Measurements from ENCODE around the gene ANKRD37. TPM values are rescaled to one million over a fixed set of nuclear protein-coding genes. Genes with fewer than 3 reads are reported as not detected.

ANKRD37 gene
- polyA plus RNA-seq, 3 donors = 12.3 to 15.4 (median 14.1) TPM

DNA sequence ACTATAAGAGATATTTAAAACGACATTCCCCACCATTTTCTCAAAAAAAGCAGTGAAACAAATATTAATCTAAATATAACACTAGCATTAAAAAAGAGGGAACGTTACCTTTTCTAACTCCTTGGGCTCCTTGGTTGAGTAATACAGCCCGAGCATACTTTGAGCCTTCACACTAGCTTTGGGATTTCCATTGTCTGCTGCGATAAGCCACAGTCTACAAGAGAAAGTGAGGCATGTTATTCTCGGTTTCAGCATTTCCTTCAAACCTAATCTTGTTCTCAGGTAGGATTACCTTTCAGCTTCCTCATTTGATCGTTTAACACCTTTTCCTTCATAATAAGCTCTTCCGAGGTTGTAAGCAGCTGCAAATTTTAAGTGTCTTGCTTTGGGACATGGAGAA is 22.6 kb upstream of the ANKRD37 start:
- DNase-seq = no peak

GRCh38 chr4:185374573-185374972 is 22.1 kb upstream of the ANKRD37 start:
- no peak for DNase-seq

DNA sequence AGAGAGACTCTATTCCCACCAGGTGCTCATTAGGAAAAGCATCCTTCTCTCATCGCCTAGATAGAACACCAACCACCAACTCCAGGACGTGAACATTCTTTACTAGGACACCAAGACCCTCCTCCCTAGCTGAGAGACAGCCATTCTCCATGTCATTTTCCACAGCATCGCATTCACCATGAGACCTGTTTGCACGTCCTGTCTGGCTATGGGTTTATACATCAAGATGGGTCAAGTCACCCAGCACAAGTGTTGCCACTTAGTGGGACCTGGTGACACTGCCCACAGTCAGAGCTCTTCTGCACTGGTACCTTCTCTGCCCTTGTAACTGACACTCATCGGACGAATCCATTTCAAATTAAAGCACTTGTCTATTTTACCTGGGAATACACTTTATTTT is 18.4 kb upstream of the ANKRD37 start:
- no peak for DNase-seq

GRCh38 chr4:185379326-185380295 is 17.0 kb upstream of the ANKRD37 start:
- DNase-seq = no peak

DNA sequence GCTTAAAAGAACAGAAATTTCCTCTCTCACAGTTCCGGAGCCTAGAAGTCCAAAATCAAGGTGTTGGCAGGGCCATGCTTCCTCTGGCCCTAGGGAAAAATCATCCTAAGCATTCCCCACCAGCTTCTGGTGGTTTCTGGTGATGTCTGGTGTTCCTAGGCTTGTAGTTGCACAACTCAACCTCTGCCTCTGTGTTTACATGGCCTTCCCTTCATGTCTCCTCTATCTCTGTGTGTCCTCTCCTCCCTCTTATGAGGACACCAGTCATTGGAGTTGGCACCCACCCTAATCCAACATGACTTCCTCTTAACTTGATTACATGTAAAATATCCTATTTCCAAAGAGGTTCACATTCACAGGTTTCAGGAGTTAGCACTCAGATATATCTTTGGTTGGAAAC is 16.3 kb upstream of the ANKRD37 start:
- DNase-seq = no peak

GRCh38 chr4:185381288-185382196 is 15.1 kb upstream of the ANKRD37 start:
- no peak for DNase-seq

DNA sequence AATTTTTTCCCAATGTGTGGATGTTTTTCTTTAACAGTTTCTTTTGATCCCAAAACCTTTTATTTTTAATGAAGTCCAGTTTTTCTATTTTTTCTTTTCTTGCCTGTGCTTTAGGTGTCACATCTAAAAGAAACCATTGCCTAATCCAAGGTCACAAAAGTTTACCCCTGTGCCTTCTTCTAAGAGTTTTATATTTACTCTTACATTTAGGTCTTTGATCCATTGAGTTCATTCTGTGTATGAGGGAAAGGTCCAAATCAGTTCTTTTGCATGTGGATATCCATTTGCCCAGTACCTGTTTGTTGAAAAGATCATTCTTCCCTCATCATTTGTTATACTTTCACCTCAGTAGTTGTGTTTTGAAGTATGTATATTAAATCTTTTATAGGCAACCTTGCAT is 13.9 kb upstream of the ANKRD37 start:
- DNase-seq = no peak

- no peak for DNase-seq
These were observed 13.2 kb upstream of the ANKRD37 start for GRCh38 chr4:185383451-185383850.

DNA sequence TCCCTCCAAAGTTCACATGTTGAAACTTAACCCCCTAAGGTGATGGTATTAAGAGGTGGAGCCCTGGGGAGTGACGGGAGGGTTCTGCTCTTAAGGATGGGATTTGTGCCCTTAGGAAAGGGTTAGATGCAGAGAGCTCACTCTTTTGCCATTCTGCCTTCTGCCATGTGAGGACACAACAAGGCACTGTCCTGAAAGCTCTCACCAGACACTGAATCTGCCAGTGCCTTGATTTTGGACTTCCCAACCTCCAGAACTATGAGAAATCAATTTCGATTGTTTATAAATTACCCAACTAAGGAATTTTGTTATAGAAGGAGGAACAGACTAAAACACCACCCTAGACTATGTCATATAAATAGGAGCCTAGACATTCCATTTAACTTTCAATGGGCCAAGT is 12.6 kb upstream of the ANKRD37 start:
- no peak for DNase-seq

- DNase-seq = no peak
These were observed 11.7 kb upstream of the ANKRD37 start for GRCh38 chr4:185384930-185385331.

- no peak for DNase-seq
These were observed 8.7 kb upstream of the ANKRD37 start for GRCh38 chr4:185387957-185388356.

DNA sequence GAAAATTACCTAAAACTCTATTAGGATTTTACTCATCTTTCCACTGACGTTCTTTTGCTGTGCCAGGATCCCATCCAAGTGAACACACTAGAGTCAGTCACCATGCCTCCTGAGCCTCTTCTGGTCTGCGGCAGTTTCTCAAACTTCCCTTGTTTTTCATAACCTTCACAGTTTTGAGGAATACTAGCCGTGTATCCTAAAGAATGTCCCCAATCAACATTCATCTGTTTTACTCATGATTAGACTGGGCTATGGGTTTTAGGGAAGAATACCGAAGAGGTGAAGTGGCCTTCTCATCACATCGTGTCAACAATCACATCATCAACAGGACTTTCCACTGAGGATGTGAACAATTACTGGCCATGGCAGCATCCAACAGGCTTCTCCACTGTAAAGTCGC is 5.7 kb upstream of the ANKRD37 start:
- no peak for DNase-seq

DNA sequence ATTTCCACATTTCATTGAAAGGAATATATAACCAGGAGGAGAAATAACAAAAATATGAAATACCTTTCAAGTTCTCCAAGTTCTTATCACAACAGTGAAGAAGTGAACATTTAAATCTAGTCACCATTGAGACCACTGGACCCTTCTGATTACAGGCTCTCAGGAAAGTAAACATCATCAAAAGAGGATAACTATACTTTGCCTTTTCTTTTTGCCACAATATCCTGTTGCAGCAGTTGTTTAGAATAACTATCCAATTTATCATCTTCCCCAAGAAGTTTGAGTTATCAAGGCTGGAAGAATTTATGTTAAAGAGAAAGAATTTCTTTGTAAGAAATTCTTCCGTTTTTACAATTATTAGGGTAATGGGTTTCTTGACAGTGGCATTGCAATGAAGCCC is 4.5 kb upstream of the ANKRD37 start:
- DNase-seq = no peak

DNA sequence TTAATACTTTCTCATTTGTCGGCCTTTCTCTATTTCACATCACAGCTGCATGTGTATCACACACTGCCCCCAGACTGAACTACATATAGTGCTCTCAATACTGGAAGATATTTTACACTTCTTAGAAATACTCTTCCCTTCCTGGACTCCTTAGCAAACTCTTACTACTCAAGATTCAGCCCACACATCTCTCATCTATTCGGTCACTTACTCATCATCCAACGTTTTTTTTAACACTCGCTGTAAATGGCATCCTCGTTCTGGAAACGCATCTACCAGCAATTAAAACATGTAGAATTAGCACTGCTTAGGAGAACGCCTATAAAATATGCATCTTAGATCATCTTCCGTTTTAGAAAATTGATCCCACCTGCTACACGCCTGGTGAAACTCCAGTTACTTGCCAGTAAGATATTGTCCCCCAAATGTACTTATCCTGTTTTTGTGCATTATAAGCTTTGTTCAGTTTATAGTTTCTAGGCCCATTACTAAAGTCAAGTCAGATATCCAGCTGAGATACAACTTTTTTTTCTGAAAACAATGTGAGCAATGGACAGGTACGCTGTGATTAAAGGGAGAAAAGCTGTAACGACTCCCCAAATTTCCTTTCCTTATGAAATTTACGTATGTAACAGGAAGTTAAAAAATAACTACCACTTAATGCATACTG is 1.9 kb upstream of the ANKRD37 start:
- DNase-seq = no peak

- DNase-seq = no peak
These were observed 1.2 kb upstream of the ANKRD37 start, which contains the start of gene LRP2BP for GRCh38 chr4:185395238-185395955. TSS of gene LRP2BP (minus strand) at chr4:185395924. CDS start at chr4:185378186, 17,738 bp downstream.

GRCh38 chr4:185395956-185396723 is 501 bp upstream of the ANKRD37 start:
- DNase-seq = peak; percentile 98

DNA sequence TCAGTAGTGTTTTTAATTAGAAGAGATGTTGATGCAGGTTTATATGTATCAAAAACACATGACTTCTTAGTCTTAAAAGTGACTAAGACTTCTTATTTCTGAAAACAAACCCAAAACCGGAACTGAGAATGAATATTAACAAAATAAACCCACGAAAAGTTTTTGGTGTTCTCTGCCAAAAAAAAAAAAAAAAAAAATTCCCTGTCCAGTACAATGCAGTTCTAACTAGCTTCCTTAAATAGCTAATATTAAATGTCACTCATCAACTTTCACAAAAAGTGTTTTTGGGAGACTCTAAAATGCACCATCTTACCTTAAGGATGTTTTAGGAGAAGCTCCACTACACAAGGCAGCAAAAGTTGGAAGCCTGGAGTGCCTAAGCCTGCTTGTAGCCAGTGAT is 2.0 kb downstream of the ANKRD37 start:
- DNase-seq = no peak

DNA sequence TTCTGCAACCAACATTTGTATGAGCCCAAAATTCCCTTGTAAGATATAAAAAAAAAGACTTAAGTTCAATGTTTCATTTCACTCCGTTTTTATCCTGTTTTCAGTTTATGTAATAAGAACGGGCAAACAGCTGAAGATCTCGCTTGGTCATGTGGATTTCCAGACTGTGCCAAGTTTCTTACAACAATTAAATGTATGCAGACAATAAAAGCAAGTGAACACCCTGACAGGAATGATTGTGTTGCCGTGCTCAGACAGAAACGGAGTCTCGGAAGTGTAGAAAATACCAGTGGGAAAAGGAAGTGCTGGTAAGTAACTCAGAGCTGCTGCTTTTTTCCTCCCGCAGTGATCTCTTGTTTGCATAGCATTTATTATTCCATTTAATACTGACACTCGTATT is 2.8 kb downstream of the ANKRD37 start:
- DNase-seq = no peak

DNA sequence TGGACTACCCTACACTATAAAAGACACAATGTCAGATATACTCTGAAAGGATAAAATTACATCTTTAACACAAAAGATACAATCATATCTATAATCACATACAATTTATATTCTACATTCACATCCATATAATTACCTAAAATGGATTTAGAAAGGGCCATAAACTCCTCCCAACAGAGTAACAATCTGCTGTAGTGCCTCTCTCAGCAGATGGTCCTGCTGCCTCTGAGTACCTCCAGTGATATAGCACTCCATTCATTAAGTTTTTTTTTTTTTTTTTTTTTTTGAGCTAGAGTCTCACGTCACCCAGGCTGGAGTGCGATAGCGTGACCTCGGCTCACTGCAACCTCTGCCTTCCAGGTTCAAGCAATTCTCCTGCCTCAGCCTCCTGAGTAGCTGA is 7.4 kb downstream of the ANKRD37 start:
- no peak for DNase-seq

GRCh38 chr4:185405296-185405999 is 8.8 kb downstream of the ANKRD37 start:
- DNase-seq = no peak
